ENCODE results near the gene SERF2. TPM values are rescaled to one million over a fixed set of nuclear protein-coding genes. Genes with fewer than 3 reads are reported as not detected.
"Not testable (repeated sequence)": the region's sequence is repeated elsewhere in the genome, so short reads cannot be mapped to it uniquely, and the experiment has no call there.

SERF2 gene
- total RNA-seq, 2 experiments from 2014 or later = 804 to 808 TPM

GRCh38 chr15:43826029-43826507, 33.9 kb downstream of the SERF2 start:
- ATAC-seq (no peak), DNase-seq (no peak)
- peaks cover 37% of the 10 kb centered on the region for H3K36me3 Mint-ChIP-seq
- H3K27ac Mint-ChIP-seq = peak overlapping the region; percentile 98
- H3K9me3 Mint-ChIP-seq (ENCODE audit: low read depth) = no peaks in the 10 kb centered on the region
- no peaks in the 10 kb centered on the region for H3K27me3 Mint-ChIP-seq
- CTCF ChIA-PET = interaction anchor here (0.9 to 2.1 kb wide), 2 partner anchors 11 to 31 kb away, joined by 3 to 5 read pairs; no protein-coding TSS in a partner anchor
- peaks cover 61% of the 10 kb centered on the region for H3K4me1 Mint-ChIP-seq
- peak overlapping the region; percentile 98 for H3K4me3 Mint-ChIP-seq

- Mint-ChIP-seq H3K4me1 (peaks cover 60% of the 10 kb centered on the region), H3K4me3 (peak within 1 kb of the TSS; percentile 98), H3K27me3 (no peaks in the 10 kb centered on the region), H3K9me3 (ENCODE audit: low read depth) (no peaks in the 10 kb centered on the region), H3K36me3 (peaks cover 36% of the 10 kb centered on the region), H3K27ac (peak within 1 kb of the TSS; percentile 98)
- CTCF ChIA-PET = interaction anchor here (1.7 kb wide), 2 partner anchors 10 to 50 kb away, joined by 5 to 8 read pairs; partner anchors contain the start of gene ELL3
- DNase-seq (peak; percentile 90), ATAC-seq (peak; percentile 77)
Measured at GRCh38 chr15:43826508-43827341, 34.6 kb downstream of the SERF2 start, which contains the start of gene WDR76. Gene WDR76 (plus strand): TSS chr15:43827002. CDS start chr15:43827033, 31 bp downstream.

DNA sequence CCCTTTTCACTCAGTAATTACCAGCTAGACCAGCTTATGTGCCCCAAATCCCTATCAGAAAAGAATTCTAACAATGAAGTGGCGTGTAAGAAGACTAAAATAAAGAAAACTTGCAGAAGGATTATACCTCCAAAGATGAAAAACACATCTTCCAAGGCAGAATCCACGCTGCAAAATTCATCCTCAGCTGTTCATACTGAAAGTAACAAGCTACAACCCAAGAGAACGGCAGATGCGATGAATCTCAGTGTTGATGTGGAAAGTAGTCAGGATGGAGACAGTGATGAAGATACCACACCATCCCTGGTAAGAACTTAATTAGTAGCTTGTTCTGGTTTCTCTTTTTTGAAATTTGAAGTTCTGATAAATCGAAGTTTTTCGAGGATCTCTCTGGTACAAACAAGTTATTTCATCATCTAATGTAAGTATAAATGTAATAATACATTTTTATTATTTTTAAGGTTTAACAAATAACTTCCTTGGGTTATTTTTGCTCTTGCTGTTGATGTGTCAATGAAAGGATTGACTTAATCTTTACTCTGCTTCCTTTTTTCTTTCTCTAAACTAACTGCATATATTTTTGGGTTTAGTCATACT, 36.0 kb downstream of the SERF2 start:
- peaks cover 58% of the 10 kb centered on the region for H3K4me1 Mint-ChIP-seq

DNA sequence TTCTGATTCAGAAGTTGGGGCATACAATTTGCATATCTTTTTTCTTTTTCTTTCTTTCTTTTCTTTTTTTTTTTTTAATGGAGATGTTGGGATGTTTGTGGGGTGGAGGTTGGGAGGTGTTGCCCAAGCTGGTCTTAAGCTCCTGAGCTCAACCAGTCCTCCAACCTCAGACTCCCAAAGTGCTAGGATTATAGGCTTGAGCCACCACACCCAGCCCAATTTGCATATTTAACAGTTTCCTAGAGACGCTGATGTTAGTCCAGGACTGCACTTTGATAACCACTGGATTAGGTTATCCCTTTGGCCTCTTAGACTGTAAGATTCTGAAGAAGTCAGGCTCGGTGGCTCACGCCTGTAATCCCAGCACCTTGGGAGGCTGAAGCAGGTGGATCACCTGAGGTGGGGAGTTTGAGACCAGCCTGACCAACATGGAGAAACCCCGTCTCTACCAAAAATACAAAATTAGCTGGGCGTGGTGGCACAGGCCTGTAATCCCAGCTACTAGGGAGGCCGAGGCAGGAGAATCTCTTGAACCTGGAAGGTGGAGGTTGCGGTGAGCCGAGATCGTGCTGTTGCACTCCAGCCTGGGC, 37.9 kb downstream of the SERF2 start:
- Mint-ChIP-seq H3K36me3 (peaks cover 48% of the 10 kb centered on the region), H3K4me3 (peak overlapping the region; percentile 45), H3K27ac (peak overlapping the region; percentile 50), H3K4me1 (peaks cover 49% of the 10 kb centered on the region)
- CTCF ChIA-PET; H3K9me3 Mint-ChIP-seq (ENCODE audit: low read depth); DNase-seq; H3K27me3 Mint-ChIP-seq; ATAC-seq: not testable (repeated sequence)

More for the DNA sequence above, 36.0 kb downstream of the SERF2 start:
- ATAC-seq = peak; percentile 25
- CTCF ChIA-PET = interaction anchor here (1.7 kb wide), 2 partner anchors 9 to 51 kb away, joined by 5 to 8 read pairs; partner anchors contain the start of gene ELL3
- Mint-ChIP-seq H3K27me3 (no peaks in the 10 kb centered on the region), H3K9me3 (ENCODE audit: low read depth) (no peaks in the 10 kb centered on the region), H3K36me3 (peaks cover 41% of the 10 kb centered on the region), H3K27ac (peak overlapping the region; percentile 98), H3K4me3 (peak overlapping the region; percentile 98)
- peak; percentile 53 for DNase-seq

DNA sequence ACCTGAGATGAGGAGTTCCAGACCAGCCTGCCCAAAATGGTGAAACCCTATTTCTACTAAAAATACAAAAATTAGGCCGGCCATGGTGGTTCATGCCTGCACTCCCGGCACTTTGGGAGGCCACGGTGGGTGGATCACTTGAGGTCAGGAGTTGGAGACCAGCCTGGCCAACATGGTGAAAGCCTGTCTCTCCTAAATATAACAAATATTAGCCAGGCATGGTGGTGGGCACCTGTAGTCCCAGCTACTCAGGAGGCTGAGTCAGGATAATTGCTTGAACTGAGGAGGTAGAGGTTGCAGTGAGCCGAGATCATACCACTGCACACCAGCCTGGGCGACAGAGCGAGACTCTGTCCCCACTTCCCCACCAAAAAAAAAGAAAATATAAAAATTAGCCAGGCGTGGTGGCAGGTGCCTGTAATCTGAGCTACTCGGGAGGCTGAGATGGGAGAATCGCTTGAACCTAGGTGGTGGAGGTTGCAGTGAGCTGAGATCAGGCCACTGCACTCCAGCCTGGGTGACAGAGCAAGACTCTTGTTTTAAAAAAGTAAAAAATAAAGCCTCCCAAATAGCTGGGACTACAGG, 38.7 kb downstream of the SERF2 start:
- DNase-seq; ATAC-seq; H3K4me3 Mint-ChIP-seq; H3K9me3 Mint-ChIP-seq (ENCODE audit: low read depth); H3K27ac Mint-ChIP-seq; H3K27me3 Mint-ChIP-seq: not testable (repeated sequence)
- CTCF ChIA-PET = interaction anchor here (0.9 kb wide), 1 partner anchor 38 kb away, joined by 3 read pairs; no protein-coding TSS in a partner anchor
- Mint-ChIP-seq H3K4me1 (peaks cover 50% of the 10 kb centered on the region), H3K36me3 (peaks cover 52% of the 10 kb centered on the region)

GRCh38 chr15:43831519-43832052, 39.5 kb downstream of the SERF2 start:
- peaks cover 57% of the 10 kb centered on the region for H3K36me3 Mint-ChIP-seq
- DNase-seq; H3K27me3 Mint-ChIP-seq; H3K9me3 Mint-ChIP-seq (ENCODE audit: low read depth); ATAC-seq: not testable (repeated sequence)
- peaks cover 45% of the 10 kb centered on the region for H3K4me1 Mint-ChIP-seq
- CTCF ChIA-PET = interaction anchor here (0.5 to 1.3 kb wide), 3 partner anchors 12 to 718 kb away, joined by 3 read pairs; no protein-coding TSS in a partner anchor
- H3K4me3 Mint-ChIP-seq = peak overlapping the region; percentile 23
- H3K27ac Mint-ChIP-seq = peak overlapping the region; percentile 54

DNA sequence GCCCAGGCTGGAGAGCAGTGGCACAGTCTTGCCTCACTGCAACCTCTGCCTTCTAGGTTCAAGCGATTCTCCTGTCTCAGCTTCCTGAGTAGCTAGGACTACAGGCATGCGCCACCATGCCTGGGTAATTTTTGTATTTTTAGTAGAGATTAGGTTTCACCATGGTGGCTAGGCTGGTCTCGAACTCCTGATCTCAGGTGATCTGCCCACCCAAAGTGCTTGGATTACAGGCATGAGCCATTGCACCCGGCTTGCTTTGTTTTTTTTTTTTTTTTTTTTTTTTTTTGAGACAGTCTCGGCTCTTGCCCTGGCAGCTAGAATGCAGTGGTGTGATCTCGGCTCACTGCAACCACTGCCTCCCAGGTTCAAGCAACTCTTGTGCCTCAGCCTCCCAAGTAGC, 40.4 kb downstream of the SERF2 start:
- DNase-seq; ATAC-seq; H3K27ac Mint-ChIP-seq; H3K27me3 Mint-ChIP-seq; H3K9me3 Mint-ChIP-seq (ENCODE audit: low read depth): not testable (repeated sequence)
- Mint-ChIP-seq H3K36me3 (peaks cover 59% of the 10 kb centered on the region), H3K4me1 (peaks cover 49% of the 10 kb centered on the region), H3K4me3 (peak overlapping the region; percentile 16)
- CTCF ChIA-PET = interaction anchor here (1.3 kb wide), 1 partner anchor 13 kb away, joined by 3 read pairs; no protein-coding TSS in a partner anchor

DNA sequence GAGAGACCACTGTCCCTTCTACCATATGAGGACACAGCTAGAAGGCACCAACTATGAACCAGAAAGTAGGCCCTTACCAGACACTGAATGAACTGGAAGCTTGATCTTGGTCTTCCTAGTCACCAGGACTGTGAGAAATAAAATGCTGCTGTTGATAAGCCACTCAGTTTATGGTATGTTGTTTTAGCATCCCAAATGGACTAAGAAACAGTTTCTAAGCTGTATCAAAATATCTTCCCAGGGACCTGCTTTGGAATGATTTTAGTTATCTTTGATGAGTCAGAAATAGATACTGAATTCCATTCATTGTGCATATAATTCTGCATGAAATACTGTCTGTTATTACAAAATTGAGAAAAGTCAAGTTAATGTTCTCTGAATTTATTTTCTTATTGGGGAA, 53.3 kb downstream of the SERF2 start:
- Mint-ChIP-seq H3K9me3 (ENCODE audit: low read depth) (no peaks in the 10 kb centered on the region), H3K27ac (no peak overlapping the region), H3K4me3 (no peak overlapping the region), H3K36me3 (peaks cover 49% of the 10 kb centered on the region), H3K4me1 (no peaks in the 10 kb centered on the region), H3K27me3 (no peaks in the 10 kb centered on the region)
- DNase-seq (no peak), ATAC-seq (no peak)
- CTCF ChIA-PET = no interaction called here

Small RNA genes lying within 50 kb of the gene (microRNA-seq; reads per million reads assigned to microRNA genes)
- not detected for gene MIR1282

Other genes starting within 250 kb of the SERF2 start
- 10 to 100 TPM; 33.5 to 34.2 TPM for gene PPIP5K1, start 202.1 kb upstream of the SERF2 start, total RNA-seq
- under 1 TPM in 1 of 2 experiments, not detected in 1; 0.40 TPM for gene CKMT1B, start 198.3 kb upstream of the SERF2 start, total RNA-seq
- 1 to 10 TPM in 1 of 2 experiments, under 1 TPM in 1; 0.70 to 1.1 TPM for gene STRC, start 173.5 kb upstream of the SERF2 start, total RNA-seq
- 1 to 10 TPM in 1 of 2 experiments, under 1 TPM in 1; 0.94 to 1.3 TPM for gene CATSPER2, start 143.5 kb upstream of the SERF2 start, total RNA-seq
- not detected for gene CKMT1A, start 98.5 kb upstream of the SERF2 start, total RNA-seq
- 100 to 1,000 TPM; 247 to 293 TPM for gene PDIA3, start 45.9 kb upstream of the SERF2 start, total RNA-seq
- gene ELL3, start 15.4 kb upstream of the SERF2 start, total RNA-seq = 1 to 10 TPM in 1 of 2 experiments, under 1 TPM in 1; 0.49 to 1.0 TPM
- under 1 TPM; 0.20 to 0.30 TPM for gene SERINC4, start 7.9 kb downstream of the SERF2 start, total RNA-seq
- gene HYPK, start 8.3 kb downstream of the SERF2 start, total RNA-seq = 10 to 100 TPM; 14.8 to 16.1 TPM
- 10 to 100 TPM; 34.1 to 46.5 TPM for gene MFAP1, start 32.4 kb downstream of the SERF2 start, total RNA-seq
- gene WDR76, start 34.7 kb downstream of the SERF2 start, total RNA-seq = 10 to 100 TPM; 79.7 to 91.1 TPM